GM19328 (cell line): ENCODE measurements around the gene FIBP.

ENCODE experiments used
- ATAC-seq: cut with Tn5 transposase; IDR thresholded peaks from one replicate; pipeline ENCODE4 v1.9.1; 2021; ENCODE audit warnings: mild to moderate bottlenecking, moderate library complexity; ENCODE audit not compliant: unreplicated experiment

FIBP gene

GRCh38 chr11:65871811-65872548 is 16.3 kb downstream of the FIBP start:
- no peak for ATAC-seq

- ATAC-seq: no peak
Measured at GRCh38 chr11:65870706-65871681, 17.3 kb downstream of the FIBP start.

- no peak for ATAC-seq
Measured at GRCh38 chr11:65870307-65870658, 18.0 kb downstream of the FIBP start.

GRCh38 chr11:65869643-65870306 is 18.5 kb downstream of the FIBP start:
- ATAC-seq: no peak

- ATAC-seq: no peak
Measured at GRCh38 chr11:65868907-65869306, 19.4 kb downstream of the FIBP start.

- ATAC-seq: no peak
Measured at GRCh38 chr11:65868076-65868667, 20.1 kb downstream of the FIBP start.

GRCh38 chr11:65867284-65868071 is 20.8 kb downstream of the FIBP start:
- no peak for ATAC-seq

- no peak for ATAC-seq
Measured at GRCh38 chr11:65866509-65867283, 21.6 kb downstream of the FIBP start.

- no peak for ATAC-seq
Measured at GRCh38 chr11:65865550-65866172, 22.6 kb downstream of the FIBP start.

GRCh38 chr11:65864706-65865471 is 23.4 kb downstream of the FIBP start:
- ATAC-seq: no peak

- no peak for ATAC-seq
Measured at GRCh38 chr11:65863889-65864705, 24.2 kb downstream of the FIBP start.

GRCh38 chr11:65862941-65863888 is 25.1 kb downstream of the FIBP start:
- no peak for ATAC-seq

- ATAC-seq: no peak
Measured at GRCh38 chr11:65862191-65862735, 26.0 kb downstream of the FIBP start.

GRCh38 chr11:65861533-65862183 is 26.6 kb downstream of the FIBP start:
- no peak for ATAC-seq

GRCh38 chr11:65861165-65861505 is 27.1 kb downstream of the FIBP start:
- ATAC-seq: no peak
